AG04450 (cell line): Measurements from ENCODE around the gene NHERF2. TPM values are rescaled to one million over a fixed set of nuclear protein-coding genes. Genes with fewer than 3 reads are reported as not detected.

Source experiments
- CTCF ChIA-PET: fragments of 300-600, 350-600 bp; formaldehyde crosslinking; extraction: SDS; loops from one replicate; lab custom pipeline; 2022; ENCODE audit warnings: antibody characterized with exemption, inconsistent platforms; lab: Charles Lee
- POLR2A ChIA-PET: fragments of 350-600 bp; formaldehyde crosslinking; extraction: SDS; loops from one replicate; lab custom pipeline; 2021; ENCODE audit warnings: antibody characterized with exemption, inconsistent platforms; lab: Yijun Ruan, JAX
- DNase-seq: peaks from one replicate; pipeline ENCODE4 v3.0.0-alpha.2; 2011; ENCODE audit warnings: low read depth, low spot score
- H3K27ac ChIP-seq: one replicate; pipeline ENCODE4 v1.5.1; 2012; ENCODE audit warnings: low read depth, low read length, control low read depth
- H3K27me3 ChIP-seq: one replicate; pipeline ENCODE4 v1.6.0; 2012; ENCODE audit warnings: low read length; ENCODE audit not compliant: control insufficient read depth, insufficient read depth
- H3K4me3 ChIP-seq: 2 replicates; pipeline ENCODE4 v1.5.1; 2011; ENCODE audit warnings: mild to moderate bottlenecking, low read depth, low read length, control low read depth
- H3K9me3 ChIP-seq: 2 replicates; pipeline ENCODE4 v1.5.1; 2012; ENCODE audit warnings: low read length; ENCODE audit not compliant: control insufficient read depth, insufficient read depth
- CTCF ChIP-seq: IDR thresholded peaks from 2 replicates; pipeline ENCODE4 v1.5.1; 2011; ENCODE audit warnings: low read depth, low read length, control low read depth, inconsistent platforms
- polyA plus RNA-seq: library from polyadenylated mRNA; depleted of rRNA; stranded (reverse); fragments of >200 nt; gene quantifications from 2 replicates; pipeline ENCODE4 v1.2.3, GENCODE V29; 2011

NHERF2 gene
- polyA plus RNA-seq, 1 experiment, result 16.7 TPM

GRCh38 chr16:1992704-1993317, 33.9 kb upstream of the NHERF2 start:
- H3K9me3 ChIP-seq, result peaks cover 12% of the 10 kb centered on the region; the same call in 1 of the 2 replicates
- peaks cover 21% of the 10 kb centered on the region for H3K27me3 ChIP-seq
- no peak for TF ChIP-seq CTCF
- ChIA-PET POLR2A (interaction anchor here (1.8 to 3.2 kb wide), 2 partner anchors 28 to 163 kb away, joined by 7 to 10 read pairs; partner anchors contain the start of genes RPS2 and TRAF7), CTCF (interaction anchor here (1.5 to 4.0 kb wide), 2 partner anchors 11 to 148 kb away, joined by 4 to 16 read pairs; no protein-coding TSS in a partner anchor)
- DNase-seq, result no peak
- no peak overlapping the region for H3K4me3 ChIP-seq
- H3K27ac ChIP-seq, result no peak overlapping the region

- peaks cover 21% of the 10 kb centered on the region for H3K27me3 ChIP-seq
- ChIA-PET POLR2A (interaction anchor here (1.2 to 1.4 kb wide), 2 partner anchors 10 to 162 kb away, joined by 7 to 9 read pairs; partner anchors contain the start of gene TRAF7), CTCF (interaction anchor here (1.5 to 4.0 kb wide), 2 partner anchors 10 to 147 kb away, joined by 4 to 16 read pairs; no protein-coding TSS in a partner anchor)
- no peak overlapping the region for H3K4me3 ChIP-seq
- H3K27ac ChIP-seq, result no peak overlapping the region
- peaks cover 12% of the 10 kb centered on the region; the same call in 1 of the 2 replicates for H3K9me3 ChIP-seq
- DNase-seq, result no peak
- no peak for TF ChIP-seq CTCF
Observed at GRCh38 chr16:1993731-1994131, 33.0 kb upstream of the NHERF2 start.

- peak overlapping the region; percentile 57 for H3K27ac ChIP-seq
- POLR2A ChIA-PET, result interaction anchor here (1.1 to 1.2 kb wide), 2 partner anchors 14 to 158 kb away, joined by 3 to 4 read pairs; partner anchors contain the start of genes GFER and TRAF7
Observed at GRCh38 chr16:1997494-1998359, 29.0 kb upstream of the NHERF2 start.

GRCh38 chr16:1998360-1998835, 28.3 kb upstream of the NHERF2 start:
- ChIA-PET POLR2A (no interaction called here), CTCF (interaction anchor here (1.0 kb wide), 1 partner anchor 142 kb away, joined by 4 read pairs; no protein-coding TSS in a partner anchor)
- TF ChIP-seq CTCF, result no peak
- no peaks in the 10 kb centered on the region for H3K27me3 ChIP-seq
- no peak for DNase-seq
- no peak overlapping the region for H3K4me3 ChIP-seq
- H3K9me3 ChIP-seq, result no peaks in the 10 kb centered on the region; the same call in 1 of the 2 replicates
- H3K27ac ChIP-seq, result no peak overlapping the region

More at GRCh38 chr16:1997494-1998359, 29.0 kb upstream of the NHERF2 start:
- H3K9me3 ChIP-seq, result peaks cover 5% of the 10 kb centered on the region; the same call in 1 of the 2 replicates
- CTCF ChIA-PET, result interaction anchor here (0.5 to 1.0 kb wide), 4 partner anchors 25 to 148 kb away, joined by 3 to 5 read pairs (median 4); no protein-coding TSS in a partner anchor
- DNase-seq, result no peak
- H3K27me3 ChIP-seq, result no peaks in the 10 kb centered on the region
- H3K4me3 ChIP-seq, result no peak overlapping the region
- no peak for TF ChIP-seq CTCF
